WTC11 (cell line): ENCODE results near the gene TCEA2.

Source experiments
- ATF2 ChIP-seq: sonication (generic); formaldehyde crosslinking; IDR thresholded peaks from 2 replicates; pipeline ENCODE4 v1.8.1; 2022; ENCODE audit warnings: low read depth, missing genetic modification reagents, borderline replicate concordance
- CREB1 ChIP-seq: sonication (generic); formaldehyde crosslinking; IDR thresholded peaks from 2 replicates; pipeline ENCODE4 v1.8.0; 2023; ENCODE audit warnings: mild to moderate bottlenecking, missing genetic modification reagents
- CTCF ChIP-seq: fragments of 200-600 bp; IDR thresholded peaks from 2 replicates; pipeline ENCODE4 v1.8.0; 2022; ENCODE audit warnings: antibody characterized with exemption
- ESRRA ChIP-seq: sonication (generic); formaldehyde crosslinking; IDR thresholded peaks from 2 replicates; pipeline ENCODE4 v1.8.1; 2022; ENCODE audit warnings: mild to moderate bottlenecking, missing genetic modification reagents, borderline replicate concordance
- MLX ChIP-seq: sonication (generic); formaldehyde crosslinking; IDR thresholded peaks from 2 replicates; pipeline ENCODE4 v1.8.1; 2023; ENCODE audit warnings: mild to moderate bottlenecking, missing genetic modification reagents, moderate library complexity

- TF ChIP-seq CTCF (no peak), ATF2 (no peak), CREB1 (CRISPR knock-in tag) (no peak), MLX (CRISPR knock-in tag) (no peak), ESRRA (no peak)
Observed at GRCh38 chr20:64110411-64111068, 47.5 kb downstream of the TCEA2 start.
